Activated gamma-delta T cell treated with anti-CD3 and anti-CD28 coated beads, Interleukin-2, amount 50 U/mL, for 16 hours (primary cell): ENCODE measurements around the gene LRP1-AS.

ENCODE experiments used
- DNase-seq: peaks from one replicate; pipeline ENCODE4 v3.0.0-alpha.2; 2020; ENCODE audit warnings: low read depth

Gene LRP1-AS

GRCh38 chr12:57160040-57160439 is 12.6 kb upstream of the LRP1-AS start:
- no peak for DNase-seq

GRCh38 chr12:57159311-57159710 is 11.9 kb upstream of the LRP1-AS start:
- DNase-seq, result no peak

GRCh38 chr12:57158665-57159064 is 11.2 kb upstream of the LRP1-AS start:
- DNase-seq, result no peak

GRCh38 chr12:57158186-57158585 is 10.8 kb upstream of the LRP1-AS start:
- DNase-seq, result no peak

DNA sequence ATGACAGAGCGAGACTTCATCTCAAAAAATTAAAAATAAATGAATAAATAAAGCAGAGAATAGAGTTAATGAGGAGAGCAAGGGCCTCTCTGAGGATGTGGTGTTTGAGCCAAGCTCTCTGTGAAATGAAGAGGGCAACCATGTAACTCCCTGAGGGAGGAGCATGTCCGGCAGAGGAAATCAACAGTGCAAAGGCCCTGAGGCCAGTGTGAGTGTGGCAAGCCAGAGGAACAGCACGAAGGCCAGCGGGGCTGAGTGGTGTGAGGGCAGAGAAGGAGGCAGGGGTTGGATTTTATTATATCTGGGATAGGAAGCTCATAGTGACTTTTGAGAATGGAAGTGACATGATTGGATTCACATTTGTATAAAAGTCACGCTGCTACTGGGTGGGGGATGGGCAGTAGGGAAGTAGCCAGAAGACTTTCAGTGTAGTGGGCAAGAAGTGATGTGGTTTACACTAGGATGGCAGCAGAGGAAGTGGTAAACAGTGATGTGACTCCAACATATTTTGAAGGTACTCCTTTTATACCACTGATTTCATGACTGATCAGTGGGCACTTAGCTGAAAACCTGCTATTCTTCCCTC is 10.3 kb upstream of the LRP1-AS start:
- DNase-seq, result no peak

DNA sequence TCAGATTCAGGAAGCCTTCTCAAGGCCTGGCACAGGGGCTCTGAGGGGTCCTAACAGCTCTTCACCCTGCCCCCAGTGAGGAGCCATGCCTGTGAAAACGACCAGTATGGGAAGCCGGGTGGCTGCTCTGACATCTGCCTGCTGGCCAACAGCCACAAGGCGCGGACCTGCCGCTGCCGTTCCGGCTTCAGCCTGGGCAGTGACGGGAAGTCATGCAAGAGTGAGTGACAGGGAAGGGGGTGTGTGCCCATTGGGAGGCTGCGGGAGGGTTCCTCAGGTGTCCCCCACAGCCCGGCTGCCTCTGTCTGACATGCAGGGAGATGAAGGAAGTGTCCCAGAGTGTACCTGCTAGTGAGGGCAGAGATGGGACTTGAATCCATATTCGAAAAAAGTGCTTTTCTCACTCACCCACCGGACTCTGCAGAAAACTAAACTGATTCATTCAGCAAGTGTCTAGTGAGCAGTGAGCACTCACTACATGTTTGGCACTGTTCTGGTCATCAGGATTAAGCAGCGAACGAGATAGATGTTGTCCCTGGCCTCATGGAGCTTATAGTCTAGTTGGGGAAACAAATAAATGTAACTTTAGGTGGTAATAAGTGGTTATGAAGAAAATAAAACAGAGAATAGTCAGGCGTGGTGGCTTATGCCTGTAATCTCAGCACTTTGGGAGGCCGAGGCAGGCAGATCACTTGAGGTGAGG is 9.4 kb upstream of the LRP1-AS start:
- no peak for DNase-seq

GRCh38 chr12:57154804-57155434 is 7.5 kb upstream of the LRP1-AS start:
- DNase-seq, result no peak

DNA sequence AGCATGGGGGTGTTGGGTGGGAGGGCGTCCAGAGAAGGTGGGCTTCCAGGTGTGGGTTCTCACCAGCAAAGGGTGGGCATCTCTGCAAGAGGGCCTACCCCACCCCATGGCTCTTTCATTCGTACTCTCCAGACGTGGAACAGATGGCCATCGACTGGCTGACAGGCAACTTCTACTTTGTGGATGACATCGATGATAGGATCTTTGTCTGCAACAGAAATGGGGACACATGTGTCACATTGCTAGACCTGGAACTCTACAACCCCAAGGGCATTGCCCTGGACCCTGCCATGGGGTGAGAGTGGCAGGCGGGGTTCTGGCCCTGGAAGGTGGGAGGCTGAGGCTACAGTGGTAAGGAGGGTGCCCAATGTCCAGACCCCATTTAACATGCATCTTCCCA is 6.7 kb upstream of the LRP1-AS start:
- no peak for DNase-seq

GRCh38 chr12:57153415-57153997 is 6.1 kb upstream of the LRP1-AS start:
- no peak for DNase-seq

DNA sequence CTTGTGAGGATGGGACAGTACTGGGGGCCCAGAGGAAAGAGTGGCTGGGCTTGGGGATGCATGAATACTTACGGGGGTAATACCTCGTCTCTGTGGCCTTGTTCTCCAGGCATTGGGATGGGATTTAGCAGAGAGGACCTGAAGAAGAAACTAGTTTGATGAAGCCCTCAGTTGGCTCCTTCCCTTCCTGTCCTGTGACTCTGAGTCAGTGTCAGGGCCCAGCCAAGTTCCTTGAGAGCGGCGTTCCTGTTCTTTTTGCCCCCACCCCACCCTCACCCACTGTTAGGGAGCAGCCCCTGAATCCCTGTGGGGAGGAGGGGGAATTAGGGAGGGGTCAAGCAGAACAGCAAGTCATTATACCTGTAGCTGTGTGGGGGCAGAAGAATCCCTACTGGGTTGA is 5.2 kb upstream of the LRP1-AS start:
- no peak for DNase-seq

- DNase-seq, result no peak
Measured at GRCh38 chr12:57151741-57152630, 4.6 kb upstream of the LRP1-AS start.

GRCh38 chr12:57150400-57151000 is 3.1 kb upstream of the LRP1-AS start:
- DNase-seq, result no peak

- no peak for DNase-seq
Measured at GRCh38 chr12:57149245-57149900, 2.0 kb upstream of the LRP1-AS start.

- DNase-seq, result no peak
Measured at GRCh38 chr12:57148469-57149244, 1.2 kb upstream of the LRP1-AS start.

- no peak for DNase-seq
Measured at GRCh38 chr12:57146092-57146491, 1.3 kb downstream of the LRP1-AS start.

DNA sequence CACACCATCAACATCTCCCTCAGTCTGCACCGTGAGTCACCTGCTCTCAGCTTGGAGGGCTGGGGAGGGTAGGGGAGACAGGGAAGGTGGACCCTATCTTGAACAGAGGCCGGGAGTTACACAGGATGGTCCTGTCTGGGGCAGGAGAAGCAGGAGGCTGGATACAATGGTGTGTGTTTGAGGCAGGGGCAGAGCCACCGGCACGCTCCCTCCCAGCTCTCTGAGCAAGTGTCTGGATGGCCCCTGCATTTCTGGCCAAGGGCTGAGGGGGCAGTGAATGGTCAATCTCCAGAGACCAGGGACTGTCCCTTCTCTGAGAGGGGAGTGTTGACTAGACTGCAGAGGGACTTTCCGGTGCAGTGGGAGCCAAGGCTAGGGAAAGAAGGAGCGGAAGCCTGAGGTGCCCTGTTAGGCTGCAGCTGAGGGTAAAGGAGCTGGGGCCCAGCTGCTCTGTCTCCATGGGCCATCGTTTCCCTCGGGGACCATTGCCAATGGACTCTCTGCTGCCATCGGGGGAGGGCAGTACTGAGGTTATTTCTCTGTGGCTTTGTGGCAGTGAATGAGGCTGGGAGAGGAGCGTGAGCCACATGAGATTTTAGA is 1.9 kb downstream of the LRP1-AS start:
- no peak for DNase-seq

DNA sequence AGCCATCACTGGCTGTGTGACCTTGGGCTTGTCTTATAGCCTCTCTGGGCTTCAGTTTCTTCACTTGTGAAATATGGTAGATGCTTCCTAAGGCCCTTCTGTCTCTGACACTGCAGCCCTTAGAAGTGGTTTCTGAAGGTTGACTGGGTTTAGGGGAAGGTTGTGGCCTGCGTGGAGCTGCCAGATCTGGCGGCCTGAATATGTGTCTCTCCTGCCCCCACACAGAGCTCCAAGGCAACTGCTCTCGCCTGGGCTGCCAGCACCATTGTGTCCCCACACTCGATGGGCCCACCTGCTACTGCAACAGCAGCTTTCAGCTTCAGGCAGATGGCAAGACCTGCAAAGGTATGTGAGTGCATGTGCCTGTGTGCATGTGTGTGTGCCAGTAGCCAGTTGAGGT is 4.0 kb downstream of the LRP1-AS start:
- no peak for DNase-seq

DNA sequence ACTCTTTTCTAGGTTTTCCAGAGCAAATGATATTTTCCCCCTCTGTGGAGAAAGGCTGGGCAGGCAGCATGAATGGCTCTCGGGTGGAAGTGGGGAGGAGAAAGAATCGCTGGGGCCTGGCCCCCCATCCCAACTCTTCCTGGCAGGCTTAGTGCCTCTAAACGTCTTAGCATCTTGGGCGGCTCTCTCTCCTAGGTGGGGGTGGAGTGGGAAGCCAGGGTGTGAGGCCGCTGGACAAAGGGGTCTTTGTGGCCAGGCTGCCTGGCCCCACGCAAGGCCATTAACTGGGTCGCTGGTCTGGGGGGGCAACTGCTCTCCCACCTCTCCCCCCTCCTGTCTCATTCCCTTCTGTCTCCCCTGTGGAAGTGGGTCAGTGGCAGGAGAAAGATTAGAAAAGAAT is 4.7 kb downstream of the LRP1-AS start:
- DNase-seq, result no peak

- DNase-seq, result no peak
Measured at GRCh38 chr12:57142121-57142520, 5.3 kb downstream of the LRP1-AS start.

DNA sequence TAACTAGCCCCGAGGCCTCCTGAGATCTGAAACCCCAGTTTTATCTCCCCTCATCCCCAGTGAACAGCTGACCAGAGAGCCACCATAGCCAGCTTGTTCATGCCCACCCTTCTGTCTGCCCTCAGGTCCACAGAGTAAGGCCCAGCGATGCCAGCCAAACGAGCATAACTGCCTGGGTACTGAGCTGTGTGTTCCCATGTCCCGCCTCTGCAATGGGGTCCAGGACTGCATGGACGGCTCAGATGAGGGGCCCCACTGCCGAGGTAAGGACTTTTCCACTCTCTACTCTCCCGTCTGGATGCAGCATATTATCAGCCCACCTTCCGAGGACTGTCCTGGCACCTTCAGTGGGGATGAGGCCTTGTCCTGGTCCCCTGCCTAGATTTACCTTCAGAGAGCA is 6.2 kb downstream of the LRP1-AS start:
- DNase-seq, result no peak
